Endothelial cell of umbilical vein (primary cell): ENCODE measurements around the gene SCAP. TPM values are rescaled to one million over a fixed set of nuclear protein-coding genes. Genes with fewer than 3 reads are reported as not detected.

Source experiments
- BruUV-seq: library from RNA; stranded (reverse); fragments of 400-500 nt; replicated peaks from 2 replicates; lab custom pipeline; 2021; lab: Mats Ljungman, UMichigan
- CTCF ChIA-PET: fragments of 300-600, 350-600 bp; sonication (Branson Sonifier 250); formaldehyde crosslinking; loops from one replicate; lab custom pipeline; 2021; ENCODE audit warnings: antibody characterized with exemption, inconsistent platforms; lab: Charles Lee
- POLR2A ChIA-PET: fragments of 300-600, 350-600 bp; sonication (Branson Sonifier 250); formaldehyde crosslinking; loops from one replicate; lab custom pipeline; 2021; ENCODE audit warnings: antibody characterized with exemption, inconsistent platforms; lab: Charles Lee
- DNase-seq: peaks from one replicate; pipeline ENCODE4 v3.0.0-alpha.2; 2011; ENCODE audit warnings: low read depth, low spot score
- FAIRE-seq: peaks from 2 replicates; lab custom pipeline; 2011; peaks lifted over from hg19 to GRCh38; lab: Jason Lieb, UNC
- H2AFZ ChIP-seq: 2 replicates; pipeline ENCODE4 v1.6.0; 2012; ENCODE audit warnings: low read depth, low read length, control low read depth, inconsistent platforms
- H3K27ac ChIP-seq: 2 replicates; pipeline ENCODE4 v1.5.1; 2011; ENCODE audit warnings: low read depth, mild to moderate bottlenecking, control low read depth, low read length, moderate library complexity; ENCODE audit not compliant: insufficient read depth
- H3K27me3 ChIP-seq, 2 experiments: 2 replicates each; pipeline versions ENCODE4 v1.6.0 to v1.6.1; 2011; ENCODE audit warnings: low read length in 2 of 2, mixed read lengths in 1 of 2; ENCODE audit not compliant: control insufficient read depth in 2 of 2, insufficient read depth in 2 of 2
- H3K36me3 ChIP-seq, 2 experiments: 2 replicates in 1 of 2; 3 replicates in 1 of 2; pipeline ENCODE4 v1.5.1; 2011; ENCODE audit warnings: low read length in 2 of 2, mild to moderate bottlenecking in 1 of 2, moderate library complexity in 1 of 2; ENCODE audit not compliant: control insufficient read depth in 2 of 2, insufficient read depth in 2 of 2; ENCODE audit errors: extremely low read depth in 1 of 2
- H3K4me1 ChIP-seq: 3 replicates; pipeline ENCODE4 v1.5.1; 2011; ENCODE audit warnings: mild to moderate bottlenecking, low read length; ENCODE audit not compliant: control insufficient read depth, insufficient read depth; ENCODE audit errors: extremely low read depth
- H3K4me2 ChIP-seq: 2 replicates; pipeline ENCODE4 v1.6.1; 2011; ENCODE audit warnings: low read length, control low read depth, mixed read lengths; ENCODE audit not compliant: insufficient read depth
- H3K4me3 ChIP-seq, 3 experiments: fragments of 200-600 bp in 1 of 3; sonication (generic), shearing (Covaris generic) in 1 of 3; replicated peaks in 1 of 3; 2 replicates each; pipeline ENCODE4 v1.5.1; 2011 to 2016; ENCODE audit warnings: control low read depth in 3 of 3, low read length in 3 of 3, mild to moderate bottlenecking in 2 of 3, inconsistent platforms in 1 of 3, low read depth in 1 of 3, moderate library complexity in 1 of 3; ENCODE audit not compliant: insufficient read depth in 1 of 3
- H3K79me2 ChIP-seq: 2 replicates; pipeline ENCODE4 v1.6.0; 2012; ENCODE audit warnings: low read length, inconsistent platforms; ENCODE audit not compliant: control insufficient read depth, insufficient read depth
- H3K9ac ChIP-seq: replicated peaks from 2 replicates; pipeline ENCODE3; 2011; ENCODE audit warnings: low read length, control low read depth; ENCODE audit not compliant: insufficient read depth; ENCODE audit errors: extremely low read depth
- H3K9me1 ChIP-seq: replicated peaks from 3 replicates; pipeline ENCODE4 v1.6.0; 2011; ENCODE audit warnings: mild to moderate bottlenecking, low read length; ENCODE audit not compliant: control insufficient read depth, insufficient read depth; ENCODE audit errors: extremely low read depth
- H3K9me3 ChIP-seq: replicated peaks from 2 replicates; pipeline ENCODE4 v1.5.1; 2012; ENCODE audit warnings: low read length, inconsistent platforms; ENCODE audit not compliant: control insufficient read depth, insufficient read depth
- H4K20me1 ChIP-seq: replicated peaks from 2 replicates; pipeline ENCODE3; 2011; ENCODE audit warnings: mild to moderate bottlenecking, low read length; ENCODE audit not compliant: control insufficient read depth, insufficient read depth; ENCODE audit errors: extremely low read depth
- EZH2 ChIP-seq: IDR thresholded peaks from 2 replicates; pipeline ENCODE4 v1.6.1; 2012; ENCODE audit warnings: borderline replicate concordance, low read depth, mild to moderate bottlenecking, moderate library complexity, low read length, inconsistent platforms; ENCODE audit not compliant: severe bottlenecking
- FOS ChIP-seq: IDR thresholded peaks from 2 replicates; pipeline ENCODE4 v1.6.1; 2011; ENCODE audit warnings: mild to moderate bottlenecking, low read length, moderate library complexity, borderline replicate concordance; ENCODE audit not compliant: insufficient read depth
- GATA2 ChIP-seq: IDR thresholded peaks from 2 replicates; pipeline ENCODE4 v1.7.0; 2011; ENCODE audit warnings: low read depth, mild to moderate bottlenecking, moderate library complexity, mixed read lengths, low read length; ENCODE audit not compliant: insufficient read length, insufficient read depth
- JUN ChIP-seq: IDR thresholded peaks from 2 replicates; pipeline ENCODE4 v1.6.1; 2011; ENCODE audit warnings: borderline replicate concordance, low read depth; ENCODE audit not compliant: insufficient read length, insufficient read depth
- MYC ChIP-seq: IDR thresholded peaks from one replicate; pipeline ENCODE4 v1.6.1; 2011; ENCODE audit warnings: mild to moderate bottlenecking, low read depth, low read length
- POLR2A ChIP-seq: IDR thresholded peaks from 2 replicates; pipeline ENCODE4 v1.6.1; 2012; ENCODE audit warnings: low read depth, mild to moderate bottlenecking, control low read depth, low read length
- POLR2AphosphoS5 ChIP-seq: IDR thresholded peaks from 2 replicates; pipeline ENCODE4 v1.6.1; 2012; ENCODE audit warnings: low read depth, mild to moderate bottlenecking, control low read depth, low read length, moderate library complexity; ENCODE audit not compliant: insufficient read depth
- dilution Hi-C: fragments of 300-500 bp; cut with MboI; formaldehyde crosslinking; loops from one replicate; pipeline ENCODE4 v1.15.0; 2019; ENCODE audit warnings: low sequenced_read_pairs; ENCODE audit not compliant: extremely low pct_ligation_motif_present
- intact Hi-C: fragments of 100-400 bp; cut with micrococcal nuclease; formaldehyde crosslinking; loops from one replicate; pipeline ENCODE4 v1.10.0; 2022
- polyA plus RNA-seq, 4 experiments: library from polyadenylated mRNA; depleted of rRNA in 3 of 4; stranded (reverse) in 3 of 4; unstranded in 1 of 4; fragments of >200 nt; gene quantifications; 2 replicates each; pipeline versions ENCODE4 v1.2.1 to v1.2.3, GENCODE V29; 2011 to 2012; ENCODE audit warnings: missing spikeins in 1 of 4
- total RNA-seq: library from RNA; stranded (reverse); gene quantifications from 2 replicates; pipeline ENCODE4 v1.2.3, GENCODE V29; 2021
- TF ChIP-seq, protein P1 (sequence below): IDR thresholded peaks from 2 replicates; pipeline ENCODE4 v1.6.1; 2011; ENCODE audit not compliant: insufficient read depth, insufficient read length
- TF ChIP-seq, protein P2 (sequence below), 2 donors: IDR thresholded peaks; 1 replicate in 1 of 2; 2 replicates in 1 of 2; pipeline ENCODE4 v1.5.1; 2011; ENCODE audit warnings: low read length in 2 of 2, mild to moderate bottlenecking in 2 of 2, moderate library complexity in 2 of 2, control low read depth in 1 of 2, inconsistent platforms in 1 of 2, low read depth in 1 of 2; ENCODE audit not compliant: insufficient read depth in 1 of 2; ENCODE audit errors: extremely low read depth in 1 of 2

SCAP gene
- total and polyA plus RNA-seq, 2 donors (not counting 3 experiments of a cell fraction or from before 2014, with no cell fraction given): 34.7 to 59.0 TPM

DNA sequence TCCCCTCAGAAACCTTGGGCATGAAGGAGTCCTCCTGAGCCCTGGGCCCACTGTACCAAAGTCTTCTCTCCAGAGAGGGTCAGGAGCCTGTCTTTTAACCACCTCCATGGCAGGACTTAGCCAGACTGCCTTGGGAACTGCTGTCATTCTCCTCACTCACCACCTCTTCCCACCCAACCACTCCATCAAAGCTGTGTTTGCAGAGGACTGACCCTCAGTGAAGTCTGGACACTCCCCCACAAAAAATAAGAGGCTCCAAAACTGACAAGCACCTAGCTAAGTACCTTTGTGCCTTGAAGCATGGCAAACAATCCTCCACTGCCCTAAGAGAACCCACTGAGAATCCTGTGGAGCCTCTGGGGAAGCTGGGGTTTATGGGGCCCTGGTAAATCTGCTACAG is 2.3 kb upstream of the SCAP start:
- ChIA-PET POLR2A (no interaction called here), CTCF (interaction anchor here (0.8 to 4.9 kb wide), 2 partner anchors 44 to 56 kb away, joined by 4 to 79 read pairs; no protein-coding TSS in a partner anchor)
- intact Hi-C loops (no loop called here), dilution Hi-C loops (no loop called here)
- H3K4me1 ChIP-seq: no peaks in the 10 kb centered on the region
- H4K20me1 ChIP-seq: no peaks in the 10 kb centered on the region
- no peak overlapping the region for H2AFZ ChIP-seq
- H3K9me1 ChIP-seq: no peaks in the 10 kb centered on the region
- H3K36me3 ChIP-seq: no peaks in the 10 kb centered on the region
- H3K4me2 ChIP-seq: no peak overlapping the region
- no TSS peak for BruUV-seq
- no peak overlapping the region for H3K27ac ChIP-seq
- H3K9me3 ChIP-seq: no peaks in the 10 kb centered on the region
- H3K79me2 ChIP-seq: peaks cover 16% of the 10 kb centered on the region
- no peaks in the 10 kb centered on the region for H3K27me3 ChIP-seq
- DNase-seq (no peak), FAIRE-seq (no peak)
- no peak overlapping the region for H3K9ac ChIP-seq
- H3K4me3 ChIP-seq: no peak overlapping the region
- TF ChIP-seq, protein P1, sequence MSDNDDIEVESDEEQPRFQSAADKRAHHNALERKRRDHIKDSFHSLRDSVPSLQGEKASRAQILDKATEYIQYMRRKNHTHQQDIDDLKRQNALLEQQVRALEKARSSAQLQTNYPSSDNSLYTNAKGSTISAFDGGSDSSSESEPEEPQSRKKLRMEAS: no peak

DNA sequence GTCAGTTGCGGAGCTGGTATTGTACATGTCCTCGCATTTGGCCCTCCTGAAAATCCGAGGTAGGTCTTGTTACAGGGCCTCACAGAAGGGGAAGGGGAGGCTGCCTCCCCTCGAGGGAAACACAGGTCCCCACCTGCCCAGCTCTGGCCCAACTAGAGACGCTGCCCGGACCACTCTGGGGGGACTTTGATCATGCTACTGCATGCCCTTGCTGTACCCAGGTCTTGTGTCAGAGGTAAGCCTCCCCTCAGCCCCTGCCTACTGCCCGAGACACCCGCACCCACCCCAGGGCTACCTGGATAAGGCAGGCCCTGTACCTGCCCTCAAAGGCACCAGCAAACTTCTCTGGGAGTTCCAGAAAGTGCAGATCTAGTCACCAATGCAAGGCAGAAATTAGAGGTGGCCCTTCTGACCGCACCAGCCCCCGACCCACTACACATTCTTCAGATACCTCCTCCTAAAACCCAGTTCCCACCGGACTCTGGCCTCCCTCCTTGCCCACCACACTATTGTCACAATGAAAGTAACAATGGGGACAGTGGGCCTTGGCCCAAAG is 981 bp upstream of the SCAP start:
- TF ChIP-seq JUN (no peak), POLR2AphosphoS5 (no peak), EZH2 (no peak), FOS (no peak), MYC (no peak), GATA2 (no peak), POLR2A (no peak)
- TF ChIP-seq, protein P2, sequence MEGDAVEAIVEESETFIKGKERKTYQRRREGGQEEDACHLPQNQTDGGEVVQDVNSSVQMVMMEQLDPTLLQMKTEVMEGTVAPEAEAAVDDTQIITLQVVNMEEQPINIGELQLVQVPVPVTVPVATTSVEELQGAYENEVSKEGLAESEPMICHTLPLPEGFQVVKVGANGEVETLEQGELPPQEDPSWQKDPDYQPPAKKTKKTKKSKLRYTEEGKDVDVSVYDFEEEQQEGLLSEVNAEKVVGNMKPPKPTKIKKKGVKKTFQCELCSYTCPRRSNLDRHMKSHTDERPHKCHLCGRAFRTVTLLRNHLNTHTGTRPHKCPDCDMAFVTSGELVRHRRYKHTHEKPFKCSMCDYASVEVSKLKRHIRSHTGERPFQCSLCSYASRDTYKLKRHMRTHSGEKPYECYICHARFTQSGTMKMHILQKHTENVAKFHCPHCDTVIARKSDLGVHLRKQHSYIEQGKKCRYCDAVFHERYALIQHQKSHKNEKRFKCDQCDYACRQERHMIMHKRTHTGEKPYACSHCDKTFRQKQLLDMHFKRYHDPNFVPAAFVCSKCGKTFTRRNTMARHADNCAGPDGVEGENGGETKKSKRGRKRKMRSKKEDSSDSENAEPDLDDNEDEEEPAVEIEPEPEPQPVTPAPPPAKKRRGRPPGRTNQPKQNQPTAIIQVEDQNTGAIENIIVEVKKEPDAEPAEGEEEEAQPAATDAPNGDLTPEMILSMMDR (IDR thresholded peaks at IDR 0.05; ENCODE audit: extremely low read depth in 1 of 2, insufficient read depth in 1 of 2, low read depth in 1 of 2, low read length in 2 of 2): no peak
- TF ChIP-seq, protein P1: no peak
- DNase-seq (no peak), FAIRE-seq (no peak)
- ChIA-PET CTCF (interaction anchor here (0.9 to 4.9 kb wide), 4 partner anchors 9 to 55 kb away, joined by 3 to 79 read pairs (median 4); no protein-coding TSS in a partner anchor), POLR2A (no interaction called here)
- no peak overlapping the region for H3K4me3 ChIP-seq
- no TSS peak for BruUV-seq
- H3K9me3 ChIP-seq: no peaks in the 10 kb centered on the region
- no peaks in the 10 kb centered on the region for H3K27me3 ChIP-seq
- H4K20me1 ChIP-seq: no peaks in the 10 kb centered on the region
- H3K4me2 ChIP-seq: no peak overlapping the region
- H3K27ac ChIP-seq: no peak overlapping the region
- H3K79me2 ChIP-seq: peaks cover 20% of the 10 kb centered on the region
- dilution Hi-C loops (no loop called here), intact Hi-C loops (loop anchor here (1.0 kb wide), 1 partner anchor 36 kb away; no protein-coding TSS in a partner anchor)
- no peaks in the 10 kb centered on the region for H3K4me1 ChIP-seq
- no peaks in the 10 kb centered on the region for H3K9me1 ChIP-seq
- H3K36me3 ChIP-seq: no peaks in the 10 kb centered on the region
- no peak overlapping the region for H2AFZ ChIP-seq
- H3K9ac ChIP-seq: no peak overlapping the region
